ENCODE measurements around the gene FBXL15.

DNA sequence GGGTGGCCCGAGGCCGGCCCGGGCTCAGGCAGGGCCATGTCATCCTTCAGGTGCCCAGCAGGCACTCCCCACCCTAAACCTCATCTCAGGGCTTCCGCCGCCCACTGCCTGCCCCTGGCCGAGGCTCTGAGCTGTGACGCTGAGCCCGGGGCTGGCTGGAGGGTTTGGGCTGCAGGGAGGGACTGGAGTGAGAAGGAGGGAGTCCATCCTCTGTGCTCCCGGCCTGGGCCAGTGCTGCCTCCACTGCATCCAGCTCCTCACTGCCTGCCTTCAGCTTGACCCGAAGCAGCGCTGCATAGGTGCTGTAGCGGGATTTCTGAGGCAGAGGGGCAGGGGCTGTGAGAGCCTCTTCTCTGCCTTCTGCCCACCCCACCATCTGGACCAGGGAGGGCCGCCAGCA is 17.5 kb upstream of the FBXL15 start:
- TF ChIP-seq CTCF (IDR thresholded peaks at IDR 0.05; ENCODE audit: low read length) (no peak), EZH2 (optimal IDR thresholded peaks at IDR 0.05; ENCODE audit: low read depth, low read length) (no peak), EZH2phosphoT487 (IDR thresholded peaks at IDR 0.05; ENCODE audit: low read length) (no peak)
